Fibroblast of lung (primary cell): ENCODE results near the gene CASP7. TPM values are rescaled to one million over a fixed set of nuclear protein-coding genes. Genes with fewer than 3 reads are reported as not detected.

Experiments
- DNase-seq, 2 donors: peaks; one replicate each; pipeline versions ENCODE4 v3.0.0 to v3.0.0-alpha.2; 2010; ENCODE audit warnings: low read depth in 2 of 2
- H2AFZ ChIP-seq: 2 replicates; pipeline ENCODE4 v1.5.1; 2012; ENCODE audit warnings: low read length, control low read depth, inconsistent platforms
- H3K27ac ChIP-seq: 2 replicates; pipeline ENCODE4 v1.5.1; 2011; ENCODE audit warnings: low read length, control low read depth; ENCODE audit not compliant: insufficient read depth
- H3K27me3 ChIP-seq: 2 replicates; pipeline ENCODE4 v1.5.1; 2011; ENCODE audit warnings: mild to moderate bottlenecking, low read length; ENCODE audit not compliant: control insufficient read depth, insufficient read depth
- H3K36me3 ChIP-seq: 2 replicates; pipeline ENCODE4 v1.5.1; 2011; ENCODE audit warnings: low read length; ENCODE audit not compliant: control insufficient read depth, insufficient read depth
- H3K4me1 ChIP-seq: 2 replicates; pipeline ENCODE4 v1.5.1; 2011; ENCODE audit warnings: low read length; ENCODE audit not compliant: control insufficient read depth, insufficient read depth; ENCODE audit errors: extremely low read depth
- H3K4me2 ChIP-seq: 2 replicates; pipeline ENCODE4 v1.5.1; 2011; ENCODE audit warnings: low read length, control low read depth; ENCODE audit not compliant: insufficient read depth; ENCODE audit errors: extremely low read depth
- H3K4me3 ChIP-seq, 4 experiments: fragments of 200-600 bp in 1 of 4; sonication (generic) in 1 of 4; replicated peaks in 1 of 4; 2 replicates each; pipeline ENCODE4 v1.5.1; 2011 to 2016; ENCODE audit warnings: low read length in 4 of 4, low read depth in 3 of 4, mild to moderate bottlenecking in 3 of 4, control low read depth in 2 of 4, inconsistent platforms in 1 of 4, mixed read lengths in 1 of 4; ENCODE audit not compliant: insufficient read depth in 1 of 4; ENCODE audit errors: control extremely low read depth in 1 of 4
- H3K79me2 ChIP-seq: 2 replicates; pipeline ENCODE4 v1.5.1; 2012; ENCODE audit warnings: mild to moderate bottlenecking, low read length, inconsistent platforms; ENCODE audit not compliant: control insufficient read depth, insufficient read depth
- H3K9ac ChIP-seq: 2 replicates; pipeline ENCODE4 v1.5.1; 2011; ENCODE audit warnings: mild to moderate bottlenecking, low read length, control low read depth; ENCODE audit not compliant: insufficient read depth
- H3K9me3 ChIP-seq: 2 replicates; pipeline ENCODE4 v1.5.1; 2012; ENCODE audit warnings: low read depth, low read length; ENCODE audit not compliant: control insufficient read depth, insufficient read depth
- H4K20me1 ChIP-seq: 2 replicates; pipeline ENCODE4 v1.5.1; 2011; ENCODE audit warnings: low read length; ENCODE audit not compliant: control insufficient read depth, insufficient read depth; ENCODE audit errors: extremely low read depth
- CTCF ChIP-seq, 2 donors: IDR thresholded peaks in 1 of 2; conservative IDR thresholded peaks in 1 of 2; 1 replicate in 1 of 2; 2 replicates in 1 of 2; pipeline ENCODE4 v1.5.1; 2011 to 2012; ENCODE audit warnings: low read length in 2 of 2, control low read depth in 1 of 2, inconsistent platforms in 1 of 2, low read depth in 1 of 2, mild to moderate bottlenecking in 1 of 2
- EZH2 ChIP-seq: IDR thresholded peaks from 2 replicates; pipeline ENCODE4 v1.5.1; 2012; ENCODE audit warnings: low read length, control low read depth, mild to moderate bottlenecking; ENCODE audit errors: missing control alignments
- polyA plus RNA-seq, 2 donors: library from polyadenylated mRNA; depleted of rRNA in 1 of 2; stranded (reverse) in 1 of 2; unstranded in 1 of 2; fragments of >200 nt; gene quantifications; 2 replicates each; pipeline ENCODE4 v1.2.1, GENCODE V29; 2011 to 2012; ENCODE audit warnings: missing spikeins in 1 of 2
- total RNA-seq: library from RNA; depleted of rRNA; stranded (reverse); fragments of >200 nt; gene quantifications from 2 replicates; pipeline ENCODE4 v1.2.1, GENCODE V29; 2014

CASP7 gene
- total and polyA plus RNA-seq, 2 donors (not counting 1 experiment from before 2014, with no cell fraction given) = 27.0 to 28.9 TPM

- Histone ChIP-seq H3K4me1 (no peaks in the 10 kb centered on the region), H3K79me2 (no peaks in the 10 kb centered on the region), H2AFZ (no peak overlapping the region), H3K9me3 (no peaks in the 10 kb centered on the region), H3K9ac (no peak overlapping the region), H3K4me3 (no peak overlapping the region), H3K27me3 (no peaks in the 10 kb centered on the region), H4K20me1 (no peaks in the 10 kb centered on the region), H3K36me3 (no peaks in the 10 kb centered on the region), H3K4me2 (no peak overlapping the region), H3K27ac (no peak overlapping the region)
- peak in 1 of 2 donors; percentile 43 for DNase-seq
- TF ChIP-seq CTCF (conservative IDR thresholded peaks at IDR 0.05 in 1 of 2, IDR thresholded peaks at IDR 0.05 in 1 of 2; ENCODE audit: low read depth in 1 of 2, low read length in 2 of 2) = no peak
- no peak for TF ChIP-seq EZH2
Observed at GRCh38 chr10:113753020-113753692, 73.4 kb downstream of the CASP7 start.

- H3K79me2 ChIP-seq = no peaks in the 10 kb centered on the region
- no peaks in the 10 kb centered on the region for H3K36me3 ChIP-seq
- H2AFZ ChIP-seq = no peak overlapping the region
- no peak overlapping the region for H3K4me3 ChIP-seq
- no peak for TF ChIP-seq EZH2
- no peak for TF ChIP-seq CTCF (conservative IDR thresholded peaks at IDR 0.05 in 1 of 2, IDR thresholded peaks at IDR 0.05 in 1 of 2; ENCODE audit: low read depth in 1 of 2, low read length in 2 of 2)
- no peak overlapping the region for H3K4me2 ChIP-seq
- H4K20me1 ChIP-seq = no peaks in the 10 kb centered on the region
- DNase-seq = no peak
- no peaks in the 10 kb centered on the region for H3K27me3 ChIP-seq
- H3K9me3 ChIP-seq = no peaks in the 10 kb centered on the region
- no peak overlapping the region for H3K27ac ChIP-seq
- no peaks in the 10 kb centered on the region for H3K4me1 ChIP-seq
- no peak overlapping the region for H3K9ac ChIP-seq
Observed at GRCh38 chr10:113754125-113754524, 74.4 kb downstream of the CASP7 start.

GRCh38 chr10:113754768-113755167 is 75.1 kb downstream of the CASP7 start:
- H3K27me3 ChIP-seq = no peaks in the 10 kb centered on the region
- no peaks in the 10 kb centered on the region for H3K9me3 ChIP-seq
- H3K27ac ChIP-seq = no peak overlapping the region
- no peak overlapping the region for H3K9ac ChIP-seq
- H2AFZ ChIP-seq = no peak overlapping the region
- TF ChIP-seq CTCF (conservative IDR thresholded peaks at IDR 0.05 in 1 of 2, IDR thresholded peaks at IDR 0.05 in 1 of 2; ENCODE audit: low read depth in 1 of 2, low read length in 2 of 2) = no peak
- no peak for TF ChIP-seq EZH2
- DNase-seq = no peak
- H3K4me2 ChIP-seq = no peak overlapping the region
- no peaks in the 10 kb centered on the region for H3K36me3 ChIP-seq
- no peaks in the 10 kb centered on the region for H3K4me1 ChIP-seq
- no peaks in the 10 kb centered on the region for H3K79me2 ChIP-seq
- H3K4me3 ChIP-seq = no peak overlapping the region
- H4K20me1 ChIP-seq = no peaks in the 10 kb centered on the region
